ENCODE measurements around the gene TBC1D2B.

TBC1D2B gene

DNA sequence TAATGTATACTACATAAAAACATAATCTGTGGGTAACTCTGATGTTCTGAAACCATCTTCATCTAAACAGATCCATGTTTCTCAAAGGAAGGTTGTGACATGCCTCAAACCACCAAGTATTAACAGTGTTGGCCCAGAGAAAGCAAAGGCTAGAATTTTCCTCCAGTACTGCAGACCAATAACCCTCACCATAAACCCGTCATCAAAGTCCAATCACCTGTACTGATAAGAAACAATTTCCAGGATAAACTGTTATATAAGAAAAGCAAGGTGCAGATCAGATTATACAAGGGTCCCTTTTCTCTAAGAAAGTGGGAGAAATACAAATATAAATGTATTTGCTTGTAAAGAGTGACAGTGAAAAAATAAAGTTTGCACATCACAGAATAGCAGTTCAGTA is 32.3 kb downstream of the TBC1D2B start:
- no peak overlapping the region for H3K9ac ChIP-seq
- H3K27ac ChIP-seq = no peak overlapping the region
- no peaks in the 10 kb centered on the region for H3K9me3 ChIP-seq (ENCODE audit: control insufficient read depth, low read length)
- H3K4me3 ChIP-seq (ENCODE audit: low read depth, low read length) = no peak overlapping the region
- H3K4me1 ChIP-seq = no peaks in the 10 kb centered on the region
- H3K27me3 ChIP-seq (ENCODE audit: control insufficient read depth, insufficient read depth, low read length) = no peaks in the 10 kb centered on the region
- H2AFZ ChIP-seq = no peak overlapping the region
- H3K79me2 ChIP-seq = peaks cover 11% of the 10 kb centered on the region
- TF ChIP-seq, protein P1, sequence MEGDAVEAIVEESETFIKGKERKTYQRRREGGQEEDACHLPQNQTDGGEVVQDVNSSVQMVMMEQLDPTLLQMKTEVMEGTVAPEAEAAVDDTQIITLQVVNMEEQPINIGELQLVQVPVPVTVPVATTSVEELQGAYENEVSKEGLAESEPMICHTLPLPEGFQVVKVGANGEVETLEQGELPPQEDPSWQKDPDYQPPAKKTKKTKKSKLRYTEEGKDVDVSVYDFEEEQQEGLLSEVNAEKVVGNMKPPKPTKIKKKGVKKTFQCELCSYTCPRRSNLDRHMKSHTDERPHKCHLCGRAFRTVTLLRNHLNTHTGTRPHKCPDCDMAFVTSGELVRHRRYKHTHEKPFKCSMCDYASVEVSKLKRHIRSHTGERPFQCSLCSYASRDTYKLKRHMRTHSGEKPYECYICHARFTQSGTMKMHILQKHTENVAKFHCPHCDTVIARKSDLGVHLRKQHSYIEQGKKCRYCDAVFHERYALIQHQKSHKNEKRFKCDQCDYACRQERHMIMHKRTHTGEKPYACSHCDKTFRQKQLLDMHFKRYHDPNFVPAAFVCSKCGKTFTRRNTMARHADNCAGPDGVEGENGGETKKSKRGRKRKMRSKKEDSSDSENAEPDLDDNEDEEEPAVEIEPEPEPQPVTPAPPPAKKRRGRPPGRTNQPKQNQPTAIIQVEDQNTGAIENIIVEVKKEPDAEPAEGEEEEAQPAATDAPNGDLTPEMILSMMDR (IDR thresholded peaks at IDR 0.05) = no peak
- no peaks in the 10 kb centered on the region for H3K36me3 ChIP-seq (ENCODE audit: control insufficient read depth, insufficient read depth, low read length)
- no peak overlapping the region for H3K4me2 ChIP-seq (ENCODE audit: low read length)

DNA sequence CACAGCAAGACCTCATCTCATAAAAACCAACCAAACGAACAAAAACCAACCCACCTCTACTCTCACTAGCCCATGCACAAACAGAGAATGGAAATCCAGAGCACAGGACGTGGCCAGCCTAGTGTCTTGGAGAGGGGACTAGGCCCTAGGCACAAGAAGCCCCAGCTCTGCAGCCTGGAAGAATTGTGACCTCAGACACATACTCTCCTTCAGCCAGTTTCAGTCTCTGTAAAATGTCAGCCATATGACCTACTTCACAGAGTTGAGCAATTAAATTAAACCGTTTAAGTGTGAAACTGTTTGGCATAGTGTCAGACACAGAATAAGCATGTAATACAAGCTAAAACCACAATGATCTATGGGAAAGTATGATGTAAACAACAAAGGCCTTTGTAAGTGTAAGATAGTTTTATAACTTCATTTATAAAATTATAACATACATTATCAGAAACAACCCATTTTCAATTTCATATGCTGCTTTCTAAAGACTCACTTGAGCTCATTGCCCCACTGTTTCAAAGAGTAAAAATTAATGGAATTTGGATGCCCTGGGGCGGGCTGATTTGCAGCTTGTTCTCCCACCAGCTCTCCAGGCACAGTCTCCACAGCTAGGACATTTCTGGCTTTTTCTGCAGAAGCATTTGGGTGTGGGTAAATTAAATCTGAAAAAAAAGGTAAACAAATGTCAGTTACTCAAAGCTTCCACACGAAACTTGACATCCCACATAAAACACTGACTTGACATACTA is 32.9 kb downstream of the TBC1D2B start:
- Histone ChIP-seq H3K4me3 (ENCODE audit: low read depth, low read length) (no peak overlapping the region), H3K4me2 (ENCODE audit: low read length) (no peak overlapping the region), H3K27ac (no peak overlapping the region), H3K27me3 (ENCODE audit: control insufficient read depth, insufficient read depth, low read length) (no peaks in the 10 kb centered on the region), H3K9me3 (ENCODE audit: control insufficient read depth, low read length) (no peaks in the 10 kb centered on the region), H3K9ac (no peak overlapping the region), H2AFZ (no peak overlapping the region), H3K36me3 (ENCODE audit: control insufficient read depth, insufficient read depth, low read length) (no peaks in the 10 kb centered on the region), H3K4me1 (no peaks in the 10 kb centered on the region), H3K79me2 (peaks cover 10% of the 10 kb centered on the region)
- TF ChIP-seq, protein P1 (IDR thresholded peaks at IDR 0.05) = no peak

DNA sequence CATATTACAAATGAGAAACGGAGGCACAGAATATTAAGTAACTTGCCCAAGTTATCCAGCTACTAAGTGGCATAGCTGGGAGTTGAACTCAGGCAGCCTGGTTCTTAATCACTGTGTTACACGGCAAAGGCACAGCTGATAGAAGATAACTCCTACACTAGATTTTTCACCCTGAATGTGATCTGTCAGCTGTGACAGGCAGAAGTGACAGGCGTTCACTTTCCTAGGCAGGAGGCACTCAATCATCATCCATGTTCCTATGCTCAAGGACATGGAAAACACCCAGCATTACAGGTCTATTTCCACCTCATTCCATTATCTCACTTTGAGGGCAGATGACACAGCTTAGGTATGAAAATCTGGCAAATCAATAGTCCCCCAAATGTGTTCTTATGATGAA is 35.6 kb downstream of the TBC1D2B start:
- TF ChIP-seq, protein P1 (IDR thresholded peaks at IDR 0.05) = no peak
- no peaks in the 10 kb centered on the region for H3K4me1 ChIP-seq

DNA sequence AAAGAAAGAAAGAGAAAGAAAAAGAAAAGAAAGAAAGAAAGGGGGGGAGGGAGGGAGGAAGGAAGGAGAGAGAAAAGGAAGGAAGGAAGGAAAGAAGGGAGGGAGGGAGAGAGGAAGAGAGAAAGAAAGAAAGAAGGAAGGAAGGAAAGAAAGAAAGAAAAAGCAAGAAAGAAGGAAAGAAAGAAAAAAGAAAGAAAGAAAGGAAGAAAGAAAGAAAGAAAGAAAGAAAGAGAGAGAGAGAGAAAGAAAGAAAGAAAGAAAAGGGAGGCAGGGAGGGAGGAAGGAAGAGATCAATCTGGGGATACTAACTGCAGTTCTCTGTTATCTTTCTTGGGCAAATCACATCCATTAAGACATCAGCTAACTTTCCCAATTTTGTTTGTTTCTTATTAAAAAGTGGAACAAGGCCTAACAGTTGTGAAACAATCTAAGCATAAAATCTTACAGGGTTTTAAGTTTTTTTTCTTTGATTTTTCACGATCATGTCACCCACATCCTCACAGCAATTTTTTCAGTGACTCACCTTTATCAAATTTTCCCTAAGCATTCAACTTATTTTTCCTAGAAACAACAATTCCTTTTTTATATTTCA is 36.8 kb downstream of the TBC1D2B start:
- Histone ChIP-seq H3K36me3 (ENCODE audit: control insufficient read depth, insufficient read depth, low read length) (no peaks in the 10 kb centered on the region), H2AFZ (no peak overlapping the region), H3K27ac (no peak overlapping the region), H3K9me3 (ENCODE audit: control insufficient read depth, low read length) (no peaks in the 10 kb centered on the region), H3K4me2 (ENCODE audit: low read length) (no peak overlapping the region), H3K79me2 (peaks cover 6% of the 10 kb centered on the region), H3K4me3 (ENCODE audit: low read depth, low read length) (no peak overlapping the region), H3K9ac (no peak overlapping the region), H3K4me1 (no peaks in the 10 kb centered on the region), H3K27me3 (ENCODE audit: control insufficient read depth, insufficient read depth, low read length) (no peaks in the 10 kb centered on the region)
- TF ChIP-seq, protein P1 (IDR thresholded peaks at IDR 0.05) = no peak

More for the DNA sequence above, 35.6 kb downstream of the TBC1D2B start:
- H3K4me2 ChIP-seq (ENCODE audit: low read length) = no peak overlapping the region
- H3K79me2 ChIP-seq = peaks cover 6% of the 10 kb centered on the region
- H3K27me3 ChIP-seq (ENCODE audit: control insufficient read depth, insufficient read depth, low read length) = no peaks in the 10 kb centered on the region
- H3K4me3 ChIP-seq (ENCODE audit: low read depth, low read length) = no peak overlapping the region
- H3K9ac ChIP-seq = no peak overlapping the region
- no peak overlapping the region for H3K27ac ChIP-seq
- H2AFZ ChIP-seq = no peak overlapping the region
- no peaks in the 10 kb centered on the region for H3K9me3 ChIP-seq (ENCODE audit: control insufficient read depth, low read length)
- H3K36me3 ChIP-seq (ENCODE audit: control insufficient read depth, insufficient read depth, low read length) = no peaks in the 10 kb centered on the region
